ENCODE results near the gene FGF1.

Gene FGF1

GRCh38 chr5:142696379-142696778, 10.5 kb upstream of the FGF1 start:
- no peak for DNase-seq (ENCODE audit: low spot score)

- no peak for DNase-seq (ENCODE audit: low spot score)
These were observed 8.4 kb upstream of the FGF1 start for GRCh38 chr5:142694092-142694856.

DNA sequence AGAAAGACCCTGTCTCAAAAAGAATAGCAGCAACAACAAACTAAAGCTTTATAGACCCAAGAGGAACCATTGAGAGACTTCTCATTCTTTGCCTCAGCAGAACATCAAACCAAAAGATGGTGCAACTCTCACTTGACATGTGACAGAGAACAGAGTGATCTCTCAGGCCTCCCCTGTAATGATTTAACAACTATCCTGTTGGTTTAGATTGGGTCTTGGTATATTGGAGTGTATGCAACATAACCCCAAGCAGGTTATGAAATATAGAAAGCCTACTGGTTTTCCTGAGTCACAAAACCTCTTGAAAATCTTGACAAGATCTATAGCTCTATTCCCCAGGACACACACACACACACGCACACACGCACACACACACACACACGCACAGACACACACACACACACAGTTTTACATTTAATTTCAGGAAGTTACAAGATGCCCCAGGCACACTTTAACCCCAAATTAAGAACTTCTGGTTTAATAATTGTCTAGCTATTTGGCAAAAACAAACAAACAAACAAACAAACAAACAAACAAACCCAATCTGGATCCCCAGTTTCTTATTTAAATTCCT, 6.5 kb upstream of the FGF1 start:
- DNase-seq (ENCODE audit: low spot score), result no peak

- DNase-seq (ENCODE audit: low spot score), result no peak
These were observed 4.8 kb upstream of the FGF1 start for GRCh38 chr5:142690667-142691066.

GRCh38 chr5:142689081-142689480, 3.2 kb upstream of the FGF1 start:
- DNase-seq (ENCODE audit: low spot score), result no peak

DNA sequence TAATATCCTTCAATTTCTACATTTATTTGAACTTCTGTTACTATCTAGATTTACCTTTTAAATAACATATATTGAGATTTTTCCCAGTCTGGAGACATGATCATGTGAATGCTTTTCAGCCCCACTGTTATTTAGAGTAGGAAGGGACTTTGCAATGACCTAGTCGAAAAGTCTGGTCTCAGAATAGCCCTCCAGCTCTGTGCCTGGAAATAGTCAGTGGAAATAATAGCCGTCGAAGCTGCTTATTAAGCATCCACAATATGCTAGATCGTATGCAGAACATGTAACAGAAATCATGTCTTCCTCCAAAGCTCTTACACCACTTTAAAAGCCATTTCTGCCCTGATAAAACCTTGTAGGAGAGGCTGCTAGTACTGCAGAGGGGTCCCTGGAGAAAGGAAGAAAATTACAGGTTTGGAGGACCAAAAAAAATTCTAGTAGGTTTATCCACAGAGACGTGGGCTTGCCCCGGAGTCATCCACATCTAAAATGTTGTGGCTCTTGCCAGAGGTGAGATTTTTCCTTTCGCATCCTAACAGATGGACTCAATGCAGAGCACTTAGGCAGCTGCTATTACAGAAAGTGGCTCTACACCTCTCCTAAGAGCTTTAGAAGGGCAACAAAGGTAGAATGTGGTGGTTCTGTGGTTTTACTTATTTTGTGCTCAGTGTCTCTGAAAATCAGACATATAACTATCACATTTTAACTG, 2.5 kb upstream of the FGF1 start:
- DNase-seq (ENCODE audit: low spot score), result no peak

GRCh38 chr5:142686968-142687367, 1.1 kb upstream of the FGF1 start:
- DNase-seq (ENCODE audit: low spot score), result no peak

- no peak for DNase-seq (ENCODE audit: low spot score)
These were observed 382 bp upstream of the FGF1 start for GRCh38 chr5:142686210-142686734.

GRCh38 chr5:142684508-142685041, 1.3 kb downstream of the FGF1 start:
- no peak for DNase-seq (ENCODE audit: low spot score)

DNA sequence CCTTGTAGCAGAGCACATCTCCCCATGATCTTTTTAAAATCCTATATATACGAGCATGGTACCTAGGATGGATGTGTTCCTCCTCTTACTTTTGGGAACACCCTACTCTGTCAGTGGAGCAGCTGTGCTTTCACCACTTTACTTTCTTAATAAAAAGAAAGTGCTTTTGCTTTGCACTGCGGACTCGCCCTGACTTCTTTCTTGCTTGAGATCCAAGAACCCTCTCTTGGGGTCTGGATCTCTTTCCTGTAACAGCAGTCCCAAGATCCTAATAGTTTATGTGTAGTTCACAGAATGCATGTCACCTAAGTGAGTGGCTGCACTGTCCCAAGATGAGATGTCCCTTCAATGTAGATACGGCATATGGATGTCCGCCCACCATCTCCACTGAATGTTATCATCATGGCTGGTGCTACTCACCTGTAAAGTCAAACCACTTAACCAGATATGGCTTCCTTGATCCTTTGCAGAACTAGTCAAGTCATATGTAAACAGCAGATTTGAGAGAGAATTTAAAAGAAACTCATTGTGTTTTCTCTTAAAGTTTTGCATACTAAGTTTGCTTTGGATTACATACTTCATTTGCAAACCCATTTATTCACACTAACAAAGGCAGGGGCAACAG, 1.9 kb downstream of the FGF1 start:
- DNase-seq (ENCODE audit: low spot score), result no peak

GRCh38 chr5:142683116-142683515, 2.8 kb downstream of the FGF1 start:
- DNase-seq (ENCODE audit: low spot score), result no peak

DNA sequence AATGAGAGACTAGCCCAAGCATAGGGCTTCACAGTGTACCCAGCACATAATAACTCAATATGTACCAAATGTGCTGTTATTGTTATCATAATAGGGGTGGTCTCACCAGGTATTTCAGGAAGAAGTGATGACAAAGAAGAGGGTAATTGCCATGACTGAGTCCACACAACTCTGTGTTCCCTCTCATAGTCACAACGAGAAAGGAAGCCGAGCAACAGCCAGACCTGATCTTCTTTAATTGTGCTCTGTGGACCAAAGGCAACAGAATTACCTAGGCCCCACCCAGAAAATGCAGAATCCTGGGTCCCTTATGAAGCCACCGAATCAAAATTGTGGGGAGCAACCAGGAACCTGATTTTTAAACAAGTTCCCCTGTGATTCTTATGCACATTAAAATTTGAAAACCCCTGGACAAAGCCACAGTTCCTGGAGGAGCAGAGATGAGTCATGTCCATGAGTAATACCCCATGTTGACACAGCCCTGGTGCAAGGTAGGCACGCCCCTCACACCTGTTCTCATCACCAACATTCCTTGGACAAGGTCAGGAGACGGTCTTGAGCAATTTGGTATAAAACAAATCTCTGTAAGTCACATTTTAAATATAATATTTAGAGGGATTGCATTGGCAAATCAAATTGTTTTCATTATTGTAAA, 5.2 kb downstream of the FGF1 start:
- DNase-seq (ENCODE audit: low spot score), result no peak

DNA sequence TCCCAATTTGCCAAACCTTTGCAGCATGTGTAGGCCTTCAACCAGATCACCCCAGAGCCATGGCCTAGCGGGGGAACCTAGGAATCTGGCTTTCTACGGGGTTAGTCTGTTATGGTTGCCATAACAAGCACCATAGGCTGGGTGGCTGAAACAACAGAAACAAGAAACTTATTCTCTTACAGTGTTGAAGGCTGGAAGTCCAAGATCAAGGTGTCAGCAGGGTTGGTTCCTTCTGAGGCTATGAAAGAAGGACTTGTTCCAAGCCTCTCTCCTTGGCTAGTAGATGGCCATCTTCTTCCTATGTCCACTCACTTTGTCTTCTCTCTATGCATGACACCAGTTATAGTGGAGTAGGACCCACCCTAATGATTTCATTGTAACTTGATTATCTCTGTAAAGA, 6.1 kb downstream of the FGF1 start:
- DNase-seq (ENCODE audit: low spot score), result no peak

- DNase-seq (ENCODE audit: low spot score), result no peak
These were observed 7.4 kb downstream of the FGF1 start for GRCh38 chr5:142678529-142678928.

- DNase-seq (ENCODE audit: low spot score), result no peak
These were observed 8.7 kb downstream of the FGF1 start for GRCh38 chr5:142677198-142677597.

GRCh38 chr5:142676318-142676717, 9.6 kb downstream of the FGF1 start:
- DNase-seq (ENCODE audit: low spot score), result no peak

GRCh38 chr5:142674531-142675469, 11.1 kb downstream of the FGF1 start:
- peak; percentile 86 for DNase-seq (ENCODE audit: low spot score)

- peak; percentile 79 for DNase-seq (ENCODE audit: low spot score)
These were observed 14.1 kb downstream of the FGF1 start for GRCh38 chr5:142671801-142672200.

DNA sequence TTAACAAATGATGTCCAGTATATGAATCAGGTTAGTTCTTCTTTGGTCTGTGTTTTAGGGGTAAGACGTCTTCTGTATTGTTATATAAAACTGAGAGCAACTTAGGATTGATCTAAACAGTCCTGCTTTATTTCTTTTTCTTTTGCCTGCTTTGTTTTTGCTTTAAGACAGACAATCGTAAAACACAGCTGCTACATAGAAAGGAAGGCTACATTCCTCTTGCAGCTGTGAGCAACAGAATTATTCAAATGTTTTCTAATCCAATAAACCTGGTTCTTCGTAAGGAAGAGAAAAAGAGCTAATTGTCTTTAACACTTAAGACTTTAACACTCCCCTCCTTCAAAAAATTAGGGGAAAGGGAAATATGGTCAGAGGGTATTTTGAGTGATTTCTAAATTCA, 14.6 kb downstream of the FGF1 start:
- no peak for DNase-seq (ENCODE audit: low spot score)

GRCh38 chr5:142670804-142671203, 15.1 kb downstream of the FGF1 start:
- no peak for DNase-seq (ENCODE audit: low spot score)

DNA sequence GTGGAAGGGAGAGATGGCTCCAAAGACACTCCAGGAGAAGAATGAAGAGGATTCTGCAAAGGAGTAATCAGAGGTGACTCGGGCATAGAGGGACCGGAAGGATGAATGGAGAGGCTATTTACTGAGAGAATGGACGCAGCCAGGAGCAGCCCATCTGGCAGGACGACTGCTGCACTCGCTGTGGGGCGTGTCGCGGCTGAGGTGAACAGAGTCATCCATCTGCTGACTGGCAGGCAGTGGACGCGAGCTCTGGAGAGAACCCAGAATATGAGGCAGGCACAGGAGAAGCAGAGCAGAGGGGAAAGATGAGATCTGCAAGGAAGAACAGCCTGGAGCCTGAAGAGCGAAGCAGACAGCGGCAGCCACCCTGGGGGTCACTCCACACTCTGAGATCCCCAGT, 16.4 kb downstream of the FGF1 start:
- DNase-seq (ENCODE audit: low spot score), result no peak
